Spinal cord (tissue), 10 donors: Measurements from ENCODE around the gene SIRPB2. TPM values are rescaled to one million over a fixed set of nuclear protein-coding genes. Genes with fewer than 3 reads are reported as not detected.
"Not testable (repeated sequence)": the region's sequence is repeated elsewhere in the genome, so short reads cannot be mapped to it uniquely, and the experiment has no call there.

ENCODE experiments used
- DNase-seq, 6 donors: peaks; one replicate each; pipeline versions ENCODE4 v3.0.0 to v3.0.0-alpha.2; 2013 to 2015; ENCODE audit warnings: low spot score in 6 of 6, low read depth in 4 of 6
- H3K27ac ChIP-seq: one replicate; pipeline ENCODE4 v1.5.1; 2013; ENCODE audit warnings: low read depth, low read length, control low read depth
- H3K27me3 ChIP-seq: one replicate; pipeline ENCODE4 v1.6.1; 2013; ENCODE audit warnings: low read length; ENCODE audit not compliant: control insufficient read depth, insufficient read depth
- H3K36me3 ChIP-seq: one replicate; pipeline ENCODE4 v1.6.1; 2013; ENCODE audit warnings: low read length; ENCODE audit not compliant: control insufficient read depth, insufficient read depth
- H3K4me1 ChIP-seq: one replicate; pipeline ENCODE4 v1.6.1; 2013; ENCODE audit warnings: low read length; ENCODE audit not compliant: control insufficient read depth, insufficient read depth
- H3K4me3 ChIP-seq: one replicate; pipeline ENCODE4 v1.5.1; 2013; ENCODE audit warnings: low read depth, low read length, control low read depth
- H3K9me3 ChIP-seq: one replicate; pipeline ENCODE4 v1.6.1; 2013; ENCODE audit warnings: low read length; ENCODE audit not compliant: control insufficient read depth, insufficient read depth
- whole genome bisulfite sequencing: methylation state at CpG from one replicate; pipeline ENCODE4 v1.1.5; 2013; ENCODE audit warnings: missing lambda C conversion rate; ENCODE audit not compliant: insufficient coverage; 5-methylcytosine and 5-hydroxymethylcytosine counted together
- polyA plus RNA-seq, 2 donors: library from polyadenylated mRNA; unstranded; fragments of 120-200 nt; gene quantifications; one replicate each; pipeline ENCODE4 v1.2.1, GENCODE V29; 2013; ENCODE audit not compliant: insufficient read length in 2 of 2
- total RNA-seq, 2 donors: library from RNA; depleted of rRNA in 1 of 2; stranded (reverse); fragments of 120-200 nt in 1 of 2; fragments of >200 nt in 1 of 2; gene quantifications; one replicate each; pipeline versions ENCODE4 v1.2.3 to v1.2.4, GENCODE V29; 2013 to 2014
- donor health status: healthy.

SIRPB2 gene
- total and polyA plus RNA-seq, 4 donors, result 1.3 to 2.6 (median 1.6) TPM

- peaks cover 3% of the 10 kb centered on the region for H3K27me3 ChIP-seq
- no peaks in the 10 kb centered on the region for H3K9me3 ChIP-seq
- H3K4me3 ChIP-seq, result no peak overlapping the region
- no peaks in the 10 kb centered on the region for H3K36me3 ChIP-seq
- DNase-seq, result no peak
- 86% methylated on average over 1 of the region's 3 CpGs for WGBS
- no peak overlapping the region for H3K27ac ChIP-seq
- no peaks in the 10 kb centered on the region for H3K4me1 ChIP-seq
These were observed 14.1 kb upstream of the SIRPB2 start for GRCh38 chr20:1505361-1505760.

- Histone ChIP-seq H3K27me3 (peaks cover 3% of the 10 kb centered on the region), H3K9me3 (no peaks in the 10 kb centered on the region), H3K36me3 (no peaks in the 10 kb centered on the region), H3K27ac (no peak overlapping the region), H3K4me3 (no peak overlapping the region), H3K4me1 (no peaks in the 10 kb centered on the region)
- DNase-seq, result peak in 5 of 6 donors; percentile 26 to 90 (median 44)
- WGBS, result 0% methylated on average over 5 of the region's 8 CpGs
These were observed 12.5 kb upstream of the SIRPB2 start for GRCh38 chr20:1503564-1504227.

- H3K36me3 ChIP-seq, result no peaks in the 10 kb centered on the region
- H3K4me3 ChIP-seq, result no peak overlapping the region
- H3K9me3 ChIP-seq, result no peaks in the 10 kb centered on the region
- no peaks in the 10 kb centered on the region for H3K27me3 ChIP-seq
- 46% methylated on average over 1 of the region's 3 CpGs for WGBS
- H3K27ac ChIP-seq, result no peak overlapping the region
- H3K4me1 ChIP-seq, result no peaks in the 10 kb centered on the region
- DNase-seq, result no peak
These were observed 9.3 kb upstream of the SIRPB2 start for GRCh38 chr20:1500496-1500895.

- no peak overlapping the region for H3K4me3 ChIP-seq
- no peaks in the 10 kb centered on the region for H3K4me1 ChIP-seq
- H3K27me3 ChIP-seq, result no peaks in the 10 kb centered on the region
- DNase-seq, result no peak
- H3K27ac ChIP-seq, result no peak overlapping the region
- H3K9me3 ChIP-seq, result no peaks in the 10 kb centered on the region
- H3K36me3 ChIP-seq, result no peaks in the 10 kb centered on the region
- 84% methylated on average over 8 of the region's 8 CpGs for WGBS
These were observed 8.6 kb upstream of the SIRPB2 start for GRCh38 chr20:1499528-1500420.

GRCh38 chr20:1497371-1497770 lies 6.2 kb upstream of the SIRPB2 start:
- H3K9me3 ChIP-seq, H3K4me1 ChIP-seq, H3K4me3 ChIP-seq, H3K27ac ChIP-seq, H3K27me3 ChIP-seq, DNase-seq, H3K36me3 ChIP-seq: not testable (repeated sequence)
- WGBS, result 97% methylated on average over 3 of the region's 5 CpGs

- 100% methylated on average over 1 of the region's 3 CpGs for WGBS
- no peaks in the 10 kb centered on the region for H3K27me3 ChIP-seq
- no peaks in the 10 kb centered on the region for H3K9me3 ChIP-seq
- H3K36me3 ChIP-seq, result no peaks in the 10 kb centered on the region
- no peak overlapping the region for H3K27ac ChIP-seq
- H3K4me1 ChIP-seq, result no peaks in the 10 kb centered on the region
- no peak overlapping the region for H3K4me3 ChIP-seq
- no peak for DNase-seq
These were observed 5.7 kb upstream of the SIRPB2 start for GRCh38 chr20:1496930-1497329.

GRCh38 chr20:1494436-1494835 lies 3.2 kb upstream of the SIRPB2 start:
- no peaks in the 10 kb centered on the region for H3K9me3 ChIP-seq
- H3K27me3 ChIP-seq, result no peaks in the 10 kb centered on the region
- H3K4me1 ChIP-seq, result no peaks in the 10 kb centered on the region
- no CpG with 5 or more reads among the region's 3 CpGs for WGBS
- H3K4me3 ChIP-seq, result no peak overlapping the region
- peak in 1 of 6 donors; percentile 71 for DNase-seq
- H3K27ac ChIP-seq, result no peak overlapping the region
- no peaks in the 10 kb centered on the region for H3K36me3 ChIP-seq

GRCh38 chr20:1493536-1493935 lies 2.3 kb upstream of the SIRPB2 start:
- Histone ChIP-seq H3K9me3 (no peaks in the 10 kb centered on the region), H3K27me3 (no peaks in the 10 kb centered on the region), H3K4me1 (no peaks in the 10 kb centered on the region), H3K27ac (no peak overlapping the region), H3K4me3 (no peak overlapping the region), H3K36me3 (no peaks in the 10 kb centered on the region)
- WGBS, result no CpG with 5 or more reads among the region's 1 CpG
- no peak for DNase-seq

- no peaks in the 10 kb centered on the region for H3K36me3 ChIP-seq
- H3K4me3 ChIP-seq, result no peak overlapping the region
- peak overlapping the region; percentile 3 for H3K27ac ChIP-seq
- H3K4me1 ChIP-seq, result no peaks in the 10 kb centered on the region
- DNase-seq, result no peak
- WGBS, result 88% methylated on average over 1 of the region's 2 CpGs
- no peaks in the 10 kb centered on the region for H3K9me3 ChIP-seq
- H3K27me3 ChIP-seq, result no peaks in the 10 kb centered on the region
These were observed 831 bp upstream of the SIRPB2 start for GRCh38 chr20:1491860-1492642.
